Esophagus muscularis mucosa (tissue), 3 donors: ENCODE data around the gene EID3.
A peak's percentile ranks its signal among the peaks of the same experiment; 100 is the strongest.

Experiments
- CTCF ChIP-seq, 3 experiments: fragments of 200-600 bp in 2 of 3; fragments of 450-650 bp in 1 of 3; sonication (generic) in 2 of 3; IDR thresholded peaks; one replicate each; pipeline ENCODE4 v1.5.1; 2017 to 2019; ENCODE audit warnings: antibody characterized with exemption in 3 of 3, mild to moderate bottlenecking in 2 of 3, moderate library complexity in 1 of 3
- POLR2A ChIP-seq: fragments of 450-650 bp; IDR thresholded peaks from one replicate; pipeline ENCODE4 v1.6.1; 2017; ENCODE audit warnings: antibody characterized with exemption, moderate library complexity, mild to moderate bottlenecking, low read depth
- POLR2AphosphoS5 ChIP-seq, 2 donors: sonication (generic); formaldehyde crosslinking; IDR thresholded peaks; one replicate each; pipeline ENCODE4 v1.6.1; 2017; ENCODE audit warnings: antibody characterized with exemption in 2 of 2

- TF ChIP-seq CTCF (IDR thresholded peaks at IDR 0.05) (no peak), POLR2AphosphoS5 (IDR thresholded peaks at IDR 0.05) (peak in 1 of 2 donors; percentile 23), POLR2A (no peak)
Measured at GRCh38 chr12:104306943-104307654, 3.6 kb downstream of the EID3 start.
